Measurements from ENCODE around the gene NOTCH2. TPM values are rescaled to one million over a fixed set of nuclear protein-coding genes. Genes with fewer than 3 reads are reported as not detected.
"Not testable (repeated sequence)": the region's sequence is repeated elsewhere in the genome, so short reads cannot be mapped to it uniquely, and the experiment has no call there.

NOTCH2 gene
- total RNA-seq = 216 and 259 TPM in 2 replicates

GRCh38 chr1:120069067-120069919 is at the start of gene NOTCH2:
Gene NOTCH2, minus strand, starts transcription at chr1:120069662. Its CDS starts 256 bp downstream, at chr1:120069406.
- H3K9me3 Mint-ChIP-seq; intact Hi-C loops (cut with micrococcal nuclease); H3K36me3 Mint-ChIP-seq (ENCODE audit: low read depth); CTCF ChIA-PET; H3K27me3 Mint-ChIP-seq; H3K27ac Mint-ChIP-seq; POLR2A ChIA-PET: not testable (repeated sequence)
- ATAC-seq (ENCODE audit: low read depth) = peak; percentile 86
- Mint-ChIP-seq H3K4me3 (peak within 1 kb of the TSS; percentile 75), H3K4me1 (peaks cover 14% of the 10 kb centered on the region)
- DNase-seq = peak; percentile 74

GRCh38 chr1:120117371-120118177 is 48.1 kb upstream of the NOTCH2 start:
- DNase-seq; POLR2A ChIA-PET; H3K9me3 Mint-ChIP-seq; intact Hi-C loops (cut with micrococcal nuclease); CTCF ChIA-PET; H3K27me3 Mint-ChIP-seq; H3K36me3 Mint-ChIP-seq (ENCODE audit: low read depth): not testable (repeated sequence)
- peak overlapping the region; percentile 65 for H3K27ac Mint-ChIP-seq
- ATAC-seq (ENCODE audit: low read depth) = peak; percentile 73
- peak overlapping the region; percentile 3 for H3K4me3 Mint-ChIP-seq
- peaks cover 46% of the 10 kb centered on the region for H3K4me1 Mint-ChIP-seq

GRCh38 chr1:120116094-120116493 is 46.6 kb upstream of the NOTCH2 start:
- H3K4me3 Mint-ChIP-seq; H3K9me3 Mint-ChIP-seq; DNase-seq; H3K27me3 Mint-ChIP-seq; CTCF ChIA-PET; H3K27ac Mint-ChIP-seq; POLR2A ChIA-PET; intact Hi-C loops (cut with micrococcal nuclease); H3K36me3 Mint-ChIP-seq (ENCODE audit: low read depth); ATAC-seq (ENCODE audit: low read depth): not testable (repeated sequence)
- peaks cover 44% of the 10 kb centered on the region for H3K4me1 Mint-ChIP-seq

DNA sequence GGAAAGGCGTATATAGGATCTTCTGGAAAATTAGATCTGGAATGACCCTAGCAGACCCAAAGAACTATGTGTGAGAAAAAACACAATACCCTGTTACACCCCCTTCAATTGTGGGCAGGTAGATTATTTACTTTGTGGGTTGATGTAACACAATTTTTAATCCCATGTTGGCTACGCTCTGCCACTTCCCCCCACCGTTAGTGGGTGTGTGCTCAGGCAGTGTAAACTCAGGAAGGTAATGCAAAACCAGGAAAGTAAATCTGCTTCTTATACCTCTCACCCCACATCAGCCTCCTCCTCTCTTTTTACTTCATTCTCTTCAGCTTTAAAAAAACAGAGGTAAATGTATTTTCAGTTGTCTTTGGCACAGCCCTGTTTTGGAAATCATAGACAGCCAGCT is 43.7 kb upstream of the NOTCH2 start:
- DNase-seq; CTCF ChIA-PET; ATAC-seq (ENCODE audit: low read depth); POLR2A ChIA-PET; H3K27me3 Mint-ChIP-seq; H3K9me3 Mint-ChIP-seq; H3K36me3 Mint-ChIP-seq (ENCODE audit: low read depth); H3K27ac Mint-ChIP-seq; intact Hi-C loops (cut with micrococcal nuclease); H3K4me3 Mint-ChIP-seq: not testable (repeated sequence)
- H3K4me1 Mint-ChIP-seq = peaks cover 48% of the 10 kb centered on the region

DNA sequence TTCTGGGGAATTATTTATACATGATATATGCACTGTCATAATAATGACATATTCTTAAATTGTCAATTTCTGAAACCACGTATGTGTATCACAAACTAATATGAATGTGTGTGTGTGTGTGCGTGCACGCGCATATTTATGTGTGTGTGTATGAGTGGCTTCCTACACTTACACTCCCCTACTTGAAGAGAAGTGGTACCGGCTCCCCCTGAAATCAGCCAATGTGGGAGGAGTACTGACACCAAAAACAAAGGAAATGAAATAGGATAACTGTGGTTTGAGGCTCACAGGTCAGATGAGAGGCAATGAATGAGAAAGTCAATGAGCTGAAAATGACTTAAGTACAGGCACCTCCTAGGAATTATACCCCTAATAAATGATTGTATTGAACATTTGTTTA is 42.8 kb upstream of the NOTCH2 start:
- POLR2A ChIA-PET; H3K36me3 Mint-ChIP-seq (ENCODE audit: low read depth); intact Hi-C loops (cut with micrococcal nuclease); H3K9me3 Mint-ChIP-seq; H3K27me3 Mint-ChIP-seq; ATAC-seq (ENCODE audit: low read depth); H3K27ac Mint-ChIP-seq; CTCF ChIA-PET; DNase-seq; H3K4me3 Mint-ChIP-seq: not testable (repeated sequence)
- peaks cover 41% of the 10 kb centered on the region for H3K4me1 Mint-ChIP-seq

DNA sequence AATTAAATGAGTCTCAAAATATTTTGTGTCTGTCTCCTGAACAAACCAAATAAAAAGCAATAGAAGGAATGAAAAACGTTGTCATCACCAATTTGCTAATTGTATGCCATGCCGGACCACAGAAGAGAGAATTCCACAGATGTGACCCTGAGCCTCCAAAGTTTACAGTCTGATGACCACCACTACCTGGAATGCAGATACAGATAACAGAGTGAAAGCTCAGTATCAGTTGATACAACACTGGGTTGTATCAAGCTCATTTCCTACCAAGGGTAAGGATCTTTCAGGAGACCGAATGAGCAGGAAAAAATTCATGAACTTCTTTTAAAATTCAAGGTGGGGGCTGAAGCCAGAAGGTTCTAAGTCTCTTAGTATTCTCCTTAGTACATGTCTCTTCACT is 42.3 kb upstream of the NOTCH2 start:
- DNase-seq; H3K9me3 Mint-ChIP-seq; H3K4me3 Mint-ChIP-seq; POLR2A ChIA-PET; intact Hi-C loops (cut with micrococcal nuclease); ATAC-seq (ENCODE audit: low read depth); H3K27ac Mint-ChIP-seq; H3K27me3 Mint-ChIP-seq; H3K36me3 Mint-ChIP-seq (ENCODE audit: low read depth); CTCF ChIA-PET: not testable (repeated sequence)
- peaks cover 38% of the 10 kb centered on the region for H3K4me1 Mint-ChIP-seq

DNA sequence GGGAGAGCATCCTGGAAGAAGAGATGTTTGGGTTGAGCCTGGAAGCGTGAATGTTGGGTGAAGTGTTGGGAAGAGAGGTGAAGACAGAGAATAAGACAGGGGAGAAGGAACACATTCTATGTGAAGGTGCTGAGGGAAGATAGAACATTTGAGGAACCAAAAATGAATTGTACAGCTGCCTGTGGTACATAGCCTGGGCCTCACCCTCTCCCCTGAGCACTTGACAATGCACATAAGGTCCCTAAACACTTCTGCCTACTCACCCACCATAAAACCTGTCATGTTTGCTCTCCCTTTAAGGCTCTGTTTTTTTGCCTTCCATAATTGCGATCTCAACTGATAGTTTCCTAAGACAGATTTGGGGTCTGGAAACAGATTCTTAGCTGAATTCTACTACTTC is 41.5 kb upstream of the NOTCH2 start:
- intact Hi-C loops (cut with micrococcal nuclease); H3K27ac Mint-ChIP-seq; DNase-seq; H3K36me3 Mint-ChIP-seq (ENCODE audit: low read depth); H3K4me3 Mint-ChIP-seq; CTCF ChIA-PET; H3K27me3 Mint-ChIP-seq; POLR2A ChIA-PET; H3K9me3 Mint-ChIP-seq: not testable (repeated sequence)
- H3K4me1 Mint-ChIP-seq = peaks cover 30% of the 10 kb centered on the region
- peak; percentile 83 for ATAC-seq (ENCODE audit: low read depth)

DNA sequence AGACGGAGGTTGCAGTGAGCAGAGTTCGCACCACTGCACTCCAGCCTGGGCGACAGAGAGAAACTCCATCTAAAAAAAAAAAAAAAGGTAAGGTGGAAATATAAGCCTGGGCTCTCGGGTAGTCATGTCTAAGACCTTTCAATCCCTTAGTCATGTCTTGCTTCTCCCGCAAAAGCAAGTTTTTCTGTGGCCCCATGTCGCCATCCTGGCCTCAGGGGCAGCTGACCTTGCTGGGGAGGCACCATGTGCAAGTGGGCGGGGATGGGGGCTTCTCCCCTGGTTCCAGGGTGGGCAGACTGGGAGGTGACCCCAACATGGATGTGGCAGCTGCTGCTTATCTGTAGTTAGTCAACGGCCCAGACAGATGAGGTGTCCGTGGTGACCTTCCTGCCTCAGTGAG is 40.2 kb upstream of the NOTCH2 start:
- H3K27me3 Mint-ChIP-seq; H3K4me3 Mint-ChIP-seq; H3K36me3 Mint-ChIP-seq (ENCODE audit: low read depth); CTCF ChIA-PET; POLR2A ChIA-PET; ATAC-seq (ENCODE audit: low read depth); H3K9me3 Mint-ChIP-seq; intact Hi-C loops (cut with micrococcal nuclease); DNase-seq: not testable (repeated sequence)
- H3K27ac Mint-ChIP-seq = peak overlapping the region; percentile 61
- peaks cover 39% of the 10 kb centered on the region for H3K4me1 Mint-ChIP-seq

- not testable (repeated sequence) for H3K9me3 Mint-ChIP-seq
- H3K4me1 Mint-ChIP-seq = peaks cover 42% of the 10 kb centered on the region
These were observed 39.7 kb upstream of the NOTCH2 start for GRCh38 chr1:120109180-120109579.

DNA sequence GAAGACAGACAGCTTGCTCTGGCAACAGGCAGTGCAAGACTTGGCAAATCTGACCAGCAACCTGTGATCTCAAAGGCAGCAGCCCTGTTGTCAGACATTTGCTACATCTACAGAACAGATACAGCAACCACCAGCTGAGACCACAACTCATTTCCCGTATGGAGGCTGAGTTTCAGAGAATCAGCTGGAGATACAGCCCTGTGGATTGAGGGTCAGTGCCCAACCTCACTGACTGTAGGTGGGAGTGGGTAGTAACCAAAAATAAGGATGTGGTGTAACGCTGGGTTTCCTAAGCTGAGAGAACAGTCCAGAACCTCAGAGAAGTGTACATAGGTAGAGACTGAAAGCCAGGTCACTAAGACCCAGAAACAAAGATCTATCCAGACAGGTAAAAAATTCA is 35.8 kb upstream of the NOTCH2 start:
- intact Hi-C loops (cut with micrococcal nuclease); H3K4me3 Mint-ChIP-seq; CTCF ChIA-PET; H3K9me3 Mint-ChIP-seq; H3K27me3 Mint-ChIP-seq; H3K36me3 Mint-ChIP-seq (ENCODE audit: low read depth); DNase-seq; ATAC-seq (ENCODE audit: low read depth); POLR2A ChIA-PET: not testable (repeated sequence)
- Mint-ChIP-seq H3K4me1 (peaks cover 37% of the 10 kb centered on the region), H3K27ac (peak overlapping the region; percentile 65)

More at GRCh38 chr1:120109180-120109579, 39.7 kb upstream of the NOTCH2 start:
- H3K27me3 Mint-ChIP-seq; H3K36me3 Mint-ChIP-seq (ENCODE audit: low read depth); CTCF ChIA-PET; DNase-seq; POLR2A ChIA-PET; H3K4me3 Mint-ChIP-seq; intact Hi-C loops (cut with micrococcal nuclease): not testable (repeated sequence)
- peak; percentile 56 for ATAC-seq (ENCODE audit: low read depth)
- peak overlapping the region; percentile 61 for H3K27ac Mint-ChIP-seq

- H3K27ac Mint-ChIP-seq; ATAC-seq (ENCODE audit: low read depth); H3K36me3 Mint-ChIP-seq (ENCODE audit: low read depth); CTCF ChIA-PET; H3K4me3 Mint-ChIP-seq; H3K27me3 Mint-ChIP-seq; POLR2A ChIA-PET; intact Hi-C loops (cut with micrococcal nuclease); DNase-seq; H3K9me3 Mint-ChIP-seq: not testable (repeated sequence)
- H3K4me1 Mint-ChIP-seq = peaks cover 30% of the 10 kb centered on the region
These were observed 34.3 kb upstream of the NOTCH2 start for GRCh38 chr1:120103768-120104167.

DNA sequence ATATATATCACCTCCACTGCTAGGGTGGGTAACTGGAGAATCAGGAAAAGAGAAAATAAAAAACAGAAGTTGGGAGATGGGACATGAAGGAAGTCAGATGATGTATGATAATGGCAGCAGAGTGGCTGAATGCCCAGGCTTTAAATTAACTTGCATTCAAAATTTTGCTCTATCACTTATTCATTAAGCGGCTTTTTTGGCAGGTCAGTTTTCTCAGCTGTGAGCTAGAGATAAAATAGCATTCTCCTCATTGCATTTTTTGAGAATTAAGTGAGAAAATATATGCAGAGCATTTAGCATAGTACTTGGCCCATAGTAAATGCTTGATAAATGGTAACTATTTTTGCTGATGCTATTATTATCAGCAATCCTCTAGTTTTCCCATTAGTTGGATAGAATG is 32.1 kb upstream of the NOTCH2 start:
- CTCF ChIA-PET; ATAC-seq (ENCODE audit: low read depth); H3K27me3 Mint-ChIP-seq; H3K4me3 Mint-ChIP-seq; H3K9me3 Mint-ChIP-seq; POLR2A ChIA-PET; intact Hi-C loops (cut with micrococcal nuclease); H3K36me3 Mint-ChIP-seq (ENCODE audit: low read depth); H3K27ac Mint-ChIP-seq; DNase-seq: not testable (repeated sequence)
- peaks cover 39% of the 10 kb centered on the region for H3K4me1 Mint-ChIP-seq

Measured in activated B cell treated with CpG ODN at 0.5 μM for 24 hours (primary cell).